ENCODE measurements around the gene TRAM1L1. TPM values are rescaled to one million over a fixed set of nuclear protein-coding genes. Genes with fewer than 3 reads are reported as not detected.

The TRAM1L1 gene
- total RNA-seq, 2 donors from 2014 or later, result 2.3 to 4.9 TPM

GRCh38 chr4:117093571-117093970 is 8.2 kb upstream of the TRAM1L1 start:
- TF ChIP-seq CTCF (IDR thresholded peaks at IDR 0.05), result no peak
- no peak for TF ChIP-seq POLR2A (IDR thresholded peaks at IDR 0.05)
- no peak for ATAC-seq
- intact Hi-C loops (cut with DNase I), result no loop called here
- no peak for DNase-seq
- no peak overlapping the region for H3K27ac ChIP-seq
- no peak overlapping the region for H3K4me3 ChIP-seq
- H3K9me3 ChIP-seq, result no peaks in the 10 kb centered on the region
- no peaks in the 10 kb centered on the region for H3K27me3 ChIP-seq
- H3K36me3 ChIP-seq (replicated peaks in 1 of 2; ENCODE audit: insufficient read depth in 1 of 2, low read depth in 2 of 2), result no peaks in the 10 kb centered on the region
- no peaks in the 10 kb centered on the region for H3K4me1 ChIP-seq

GRCh38 chr4:117077760-117078159 is 7.6 kb downstream of the TRAM1L1 start:
- Histone ChIP-seq H3K9me3 (no peaks in the 10 kb centered on the region), H3K27me3 (no peaks in the 10 kb centered on the region), H3K4me3 (no peak overlapping the region), H3K4me1 (no peaks in the 10 kb centered on the region), H3K36me3 (replicated peaks in 1 of 2; ENCODE audit: insufficient read depth in 1 of 2, low read depth in 2 of 2) (no peaks in the 10 kb centered on the region), H3K27ac (no peak overlapping the region)
- DNase-seq (no peak), ATAC-seq (no peak)
- no peak for TF ChIP-seq POLR2A (IDR thresholded peaks at IDR 0.05)
- intact Hi-C loops (cut with DNase I), result no loop called here
- WGBS, 2 donors, result 27 to 50% methylated on average over 2 of the region's 2 CpGs

- Histone ChIP-seq H3K4me1 (no peaks in the 10 kb centered on the region), H3K4me3 (no peak overlapping the region), H3K27ac (no peak overlapping the region), H3K27me3 (no peaks in the 10 kb centered on the region), H3K9me3 (no peaks in the 10 kb centered on the region), H3K36me3 (replicated peaks in 1 of 2; ENCODE audit: insufficient read depth in 1 of 2, low read depth in 2 of 2) (no peaks in the 10 kb centered on the region)
- ATAC-seq (no peak), DNase-seq (no peak)
- TF ChIP-seq POLR2A (IDR thresholded peaks at IDR 0.05), result no peak
- TF ChIP-seq CTCF (IDR thresholded peaks at IDR 0.05), result no peak
- WGBS, 2 donors, result 73 to 84% methylated on average over 3 of the region's 3 CpGs
- intact Hi-C loops (cut with DNase I), result no loop called here
Measured at GRCh38 chr4:117068120-117068519, 17.3 kb downstream of the TRAM1L1 start.

- no peak for ATAC-seq
- H3K4me1 ChIP-seq, result no peaks in the 10 kb centered on the region
- no peak for DNase-seq
- no peaks in the 10 kb centered on the region for H3K9me3 ChIP-seq
- WGBS, 2 donors, result 36% methylated on average over 2 of the region's 2 CpGs
- H3K27ac ChIP-seq, result no peak overlapping the region
- H3K4me3 ChIP-seq, result no peak overlapping the region
- TF ChIP-seq POLR2A (IDR thresholded peaks at IDR 0.05), result no peak
- TF ChIP-seq CTCF (IDR thresholded peaks at IDR 0.05), result no peak
- intact Hi-C loops (cut with DNase I), result no loop called here
- no peaks in the 10 kb centered on the region for H3K36me3 ChIP-seq (replicated peaks in 1 of 2; ENCODE audit: insufficient read depth in 1 of 2, low read depth in 2 of 2)
- no peaks in the 10 kb centered on the region for H3K27me3 ChIP-seq
Measured at GRCh38 chr4:117063961-117064696, 21.2 kb downstream of the TRAM1L1 start.

GRCh38 chr4:117042962-117043361 is 42.4 kb downstream of the TRAM1L1 start:
- Histone ChIP-seq H3K9me3 (peaks cover 0 to 4% (median 0%) of the 10 kb centered on the region in 3 donors), H3K4me1 (no peaks in the 10 kb centered on the region), H3K4me3 (no peak overlapping the region), H3K27ac (no peak overlapping the region), H3K27me3 (no peaks in the 10 kb centered on the region), H3K36me3 (replicated peaks in 1 of 2; ENCODE audit: insufficient read depth in 1 of 2, low read depth in 2 of 2) (no peaks in the 10 kb centered on the region)
- TF ChIP-seq CTCF (IDR thresholded peaks at IDR 0.05) (no peak), POLR2A (IDR thresholded peaks at IDR 0.05) (no peak)
- DNase-seq, result no peak
- 77 to 83% methylated on average over 5 of the region's 5 CpGs for whole genome bisulfite sequencing, 2 donors
- intact Hi-C loops (cut with DNase I), result no loop called here
- no peak for ATAC-seq

Data from body of pancreas (tissue), 4 donors.